IPS DF 19.7 (cell line): Measurements from ENCODE around the gene ASB15.
"Not testable (repeated sequence)": the region's sequence is repeated elsewhere in the genome, so short reads cannot be mapped to it uniquely, and the experiment has no call there.

ENCODE experiments used
- DNase-seq: peaks from one replicate; pipeline ENCODE4 v3.0.0-alpha.2; 2013; ENCODE audit warnings: low read depth, low spot score

Gene ASB15

DNA sequence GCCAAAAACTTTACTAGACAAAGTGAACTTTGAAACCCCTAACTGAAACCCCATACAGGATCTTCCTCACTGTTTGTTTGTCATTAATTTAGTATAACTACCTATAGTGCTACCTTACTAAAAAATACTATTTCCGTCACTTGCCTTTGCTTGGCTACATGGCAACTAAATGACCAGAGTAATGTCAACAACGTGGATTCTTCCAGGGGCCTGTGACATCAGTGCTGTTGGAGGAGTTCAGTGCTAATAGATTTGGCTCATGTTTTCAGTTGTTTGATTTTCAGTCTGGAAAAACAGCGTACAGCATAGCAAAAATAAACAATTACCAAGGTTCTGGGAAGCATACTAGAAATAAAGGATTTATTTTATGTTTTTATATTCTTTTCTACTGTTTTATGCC lies 3.0 kb upstream of the ASB15 start:
- no peak for DNase-seq

DNA sequence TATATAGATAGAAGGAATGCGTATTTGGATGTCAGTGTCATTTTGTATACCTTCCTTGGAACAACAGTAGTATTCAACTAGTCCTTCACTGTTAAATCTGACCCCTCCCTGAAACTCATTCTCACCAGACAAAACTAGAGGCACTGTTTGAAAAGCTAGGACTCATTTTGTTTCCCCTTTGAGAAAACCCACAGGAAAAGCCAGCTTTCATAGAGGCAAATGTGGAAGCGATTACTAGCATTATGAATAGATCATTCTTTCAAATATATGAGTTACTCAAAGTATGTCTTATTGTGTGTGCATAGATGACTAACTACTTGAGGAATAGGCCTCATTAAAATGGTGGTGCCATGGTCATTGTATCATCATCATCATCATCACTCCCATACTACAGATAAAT lies 1.9 kb upstream of the ASB15 start:
- DNase-seq: no peak

DNA sequence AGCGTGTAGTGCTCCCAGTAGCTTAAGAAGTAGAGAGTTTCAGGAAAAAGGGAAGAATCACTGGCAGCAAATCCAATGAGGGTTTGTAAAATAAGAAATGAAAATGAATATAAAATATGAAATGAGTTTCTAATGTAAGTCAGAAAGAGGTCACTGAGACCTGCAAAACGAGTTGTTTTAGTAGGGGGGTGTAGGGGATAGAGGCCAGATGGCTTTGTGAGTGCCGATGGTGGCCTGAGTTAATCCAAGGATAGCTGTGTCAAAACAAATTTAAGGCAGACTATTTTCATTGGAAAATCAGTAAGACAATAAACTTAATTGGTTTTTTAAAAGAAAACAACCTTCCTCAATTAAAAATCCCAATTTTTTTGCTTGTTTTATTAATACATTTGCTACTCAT lies 745 bp upstream of the ASB15 start:
- no peak for DNase-seq

DNA sequence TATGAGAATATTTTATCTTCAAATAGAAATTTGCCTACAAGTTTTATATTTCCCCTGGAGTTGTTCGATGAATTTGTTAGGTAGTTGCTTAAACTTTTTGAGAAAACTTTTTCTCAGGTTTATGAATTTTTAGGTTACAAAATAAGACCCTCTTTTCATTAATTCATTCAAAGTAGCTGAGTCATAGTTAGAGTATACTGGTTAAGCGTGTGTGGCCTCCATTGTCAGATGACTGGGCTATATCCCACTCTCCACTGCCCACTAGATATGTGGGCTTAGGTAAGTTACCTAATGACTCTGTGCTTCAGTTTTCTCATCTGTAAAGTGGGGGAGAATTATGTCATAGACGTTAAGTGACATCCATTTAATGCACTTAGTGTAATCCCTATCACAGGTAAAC lies 1.0 kb downstream of the ASB15 start:
- no peak for DNase-seq

DNA sequence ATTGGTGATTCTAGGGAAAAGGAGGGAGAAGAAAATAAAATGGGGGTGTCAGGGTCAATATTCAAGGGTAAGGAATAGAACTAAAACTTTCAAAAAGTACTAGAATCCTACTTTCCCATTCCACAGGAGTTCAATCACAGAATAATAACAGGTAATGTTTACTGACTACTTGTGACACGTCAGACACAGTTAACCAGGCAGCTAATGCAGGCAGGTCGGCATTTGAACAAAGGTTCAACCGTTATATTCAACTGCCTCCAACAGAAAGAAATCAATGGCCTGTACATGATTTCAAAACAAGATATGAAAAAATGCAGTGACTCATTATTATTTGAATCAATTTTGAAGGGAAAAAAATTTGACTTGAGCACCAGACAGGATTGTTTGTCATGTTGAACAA lies 3.1 kb downstream of the ASB15 start:
- DNase-seq: no peak

DNA sequence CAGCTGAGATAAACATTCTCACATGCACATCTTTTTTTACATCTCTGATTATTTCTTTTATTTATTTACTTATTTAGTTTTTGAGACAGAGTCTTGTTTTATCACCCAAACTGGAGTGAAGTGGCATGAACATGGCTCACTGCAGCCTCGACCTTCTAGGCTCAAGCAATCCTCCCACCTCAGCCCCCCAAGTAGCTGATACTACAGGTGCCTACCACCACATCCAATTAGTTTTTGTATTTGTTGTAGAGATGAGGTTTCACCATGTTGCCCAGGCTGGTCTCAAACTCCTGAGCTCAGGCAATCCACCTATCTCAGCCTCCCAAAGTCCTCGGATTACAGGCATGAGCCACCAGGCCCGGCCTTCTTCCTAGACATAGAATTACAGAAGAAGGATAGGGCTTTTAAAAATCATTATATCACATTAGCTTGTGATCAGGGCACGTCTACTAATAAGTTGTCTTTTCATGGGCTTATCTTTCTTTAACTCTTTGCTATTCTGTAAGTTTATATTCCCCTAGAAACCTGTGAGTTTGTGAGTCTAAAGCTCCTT lies 5.9 kb downstream of the ASB15 start:
- DNase-seq: no peak

DNA sequence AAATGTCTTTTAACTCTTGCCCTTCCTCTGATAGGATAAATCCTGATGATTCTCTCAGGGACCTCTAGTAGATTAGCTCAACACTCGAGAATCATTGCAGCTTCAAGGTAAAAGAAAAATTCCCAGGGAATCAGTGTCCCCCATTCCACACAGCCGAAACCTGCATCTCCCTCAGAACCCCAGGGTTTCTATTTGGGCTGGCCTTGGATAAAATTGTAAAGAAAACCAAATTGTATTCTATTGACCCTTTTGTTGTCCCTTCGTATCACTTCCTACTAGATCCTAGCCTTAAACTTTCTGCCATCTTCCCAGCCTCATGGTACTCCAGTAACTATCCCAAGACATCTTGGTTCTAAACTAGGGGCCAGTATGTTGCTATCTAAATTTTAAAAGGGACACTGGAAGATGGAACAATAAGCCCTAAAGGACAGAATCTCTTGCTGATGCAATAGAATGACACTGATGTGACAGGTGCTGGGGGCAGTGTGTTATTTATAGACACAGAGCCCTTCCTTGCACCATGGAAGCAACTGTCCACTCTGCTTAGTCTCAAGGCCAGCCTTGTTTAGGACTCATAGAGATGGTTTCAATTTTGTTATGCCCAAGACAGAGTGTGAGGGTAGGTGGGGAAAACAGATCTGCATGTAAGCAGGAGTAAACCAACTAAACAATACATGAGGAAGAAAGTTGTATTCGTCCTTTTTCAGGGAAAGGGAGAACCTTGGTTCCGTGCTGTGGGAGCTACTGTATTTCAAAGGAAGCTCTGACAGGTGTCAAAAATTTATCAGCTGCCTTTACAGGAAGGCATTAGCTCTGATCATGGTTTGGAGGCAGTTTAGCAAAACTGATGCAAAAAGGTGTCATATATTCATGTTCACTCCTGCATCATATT lies 7.6 kb downstream of the ASB15 start:
- no peak for DNase-seq

DNA sequence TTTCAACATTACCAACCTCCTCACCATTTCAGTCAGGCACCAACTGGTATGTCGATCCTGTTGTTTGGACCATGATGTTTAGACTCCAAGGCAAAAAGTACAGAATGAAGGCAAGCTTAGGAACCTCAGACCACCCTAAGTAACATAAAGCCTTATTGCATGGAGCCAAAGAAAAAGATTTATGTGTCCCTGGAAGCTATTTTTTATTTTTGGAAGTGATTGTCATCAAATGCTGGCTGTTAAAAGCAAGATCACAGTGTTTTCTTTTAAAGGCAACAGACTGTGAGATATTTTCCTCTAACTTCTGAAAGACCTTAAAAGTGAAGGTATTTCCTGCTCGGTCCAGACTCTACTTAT lies 8.2 kb downstream of the ASB15 start:
- DNase-seq: no peak

DNA sequence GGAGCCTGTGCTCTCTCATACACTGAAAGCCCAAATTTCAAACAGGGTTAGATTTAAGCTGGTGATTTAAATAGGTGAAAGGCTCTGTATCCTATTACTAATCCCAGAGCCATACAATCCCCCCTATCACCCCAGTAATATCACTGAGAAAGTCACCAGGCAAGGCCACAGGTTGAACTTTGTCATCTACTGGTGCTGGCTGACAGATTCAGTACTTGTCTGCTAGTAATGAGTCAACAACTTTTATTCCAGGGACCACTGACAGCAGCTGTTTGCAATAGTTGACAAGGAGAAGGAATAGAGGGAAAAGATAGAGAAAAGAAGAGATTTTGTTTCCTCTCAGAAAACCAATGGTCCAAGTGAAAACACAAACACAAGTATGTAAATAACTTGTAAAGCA lies 10.4 kb downstream of the ASB15 start:
- no peak for DNase-seq

DNA sequence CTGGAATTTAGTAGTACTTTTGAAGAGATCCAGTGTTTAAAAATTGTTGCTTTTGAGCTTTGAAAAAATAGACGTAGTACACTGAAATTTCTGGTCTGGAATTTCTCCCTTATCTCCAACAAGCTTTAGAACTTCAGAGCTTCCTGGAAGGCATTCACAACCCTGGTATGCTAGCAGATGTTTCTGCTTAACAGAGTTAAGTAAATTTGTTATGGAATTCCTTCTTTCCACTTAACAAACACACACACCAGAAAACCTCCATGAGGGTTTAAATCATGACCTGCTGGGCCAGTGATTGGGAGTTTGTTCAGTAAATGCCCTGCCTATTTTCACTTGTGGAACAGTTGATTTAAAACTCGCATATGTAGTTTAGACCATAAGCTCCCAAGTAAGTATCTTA lies 13.7 kb downstream of the ASB15 start:
- DNase-seq: no peak

DNA sequence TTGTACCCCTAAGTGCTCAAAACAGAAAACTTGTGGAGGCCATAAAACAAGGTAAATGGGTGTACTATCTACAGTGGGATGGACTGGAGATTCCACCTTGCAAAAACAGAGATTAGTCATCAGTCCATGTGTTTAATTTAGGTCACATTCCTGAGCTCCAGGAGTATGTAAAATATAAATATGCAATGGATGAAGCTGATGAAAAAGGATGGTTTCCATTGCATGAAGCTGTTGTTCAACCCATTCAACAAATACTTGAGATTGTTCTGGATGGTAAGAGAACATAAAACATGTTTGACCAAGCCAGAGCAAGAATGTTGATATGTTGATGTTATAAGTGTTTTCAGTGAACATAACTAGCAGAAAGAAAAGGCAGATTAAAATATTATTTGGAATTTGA lies 14.6 kb downstream of the ASB15 start:
- DNase-seq: no peak

DNA sequence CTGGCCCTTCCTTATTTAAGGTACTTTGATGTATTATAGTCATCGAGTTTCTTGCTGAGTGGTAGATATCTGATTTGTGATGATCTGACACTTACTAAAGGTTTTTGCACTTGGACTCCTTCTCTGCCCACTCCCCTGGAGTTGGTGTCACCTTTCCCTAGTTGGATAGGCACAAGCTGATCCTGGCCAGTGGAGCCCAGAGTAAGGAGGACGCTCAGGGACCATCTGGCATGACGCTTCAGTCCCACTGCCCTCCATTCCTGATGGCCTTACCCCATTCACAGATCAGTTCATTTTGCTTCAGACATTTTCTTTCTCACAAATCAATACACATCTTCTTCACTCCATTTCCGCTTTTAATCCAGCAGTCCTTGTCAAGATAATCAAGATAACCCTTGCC lies 20.1 kb downstream of the ASB15 start:
- no peak for DNase-seq

DNA sequence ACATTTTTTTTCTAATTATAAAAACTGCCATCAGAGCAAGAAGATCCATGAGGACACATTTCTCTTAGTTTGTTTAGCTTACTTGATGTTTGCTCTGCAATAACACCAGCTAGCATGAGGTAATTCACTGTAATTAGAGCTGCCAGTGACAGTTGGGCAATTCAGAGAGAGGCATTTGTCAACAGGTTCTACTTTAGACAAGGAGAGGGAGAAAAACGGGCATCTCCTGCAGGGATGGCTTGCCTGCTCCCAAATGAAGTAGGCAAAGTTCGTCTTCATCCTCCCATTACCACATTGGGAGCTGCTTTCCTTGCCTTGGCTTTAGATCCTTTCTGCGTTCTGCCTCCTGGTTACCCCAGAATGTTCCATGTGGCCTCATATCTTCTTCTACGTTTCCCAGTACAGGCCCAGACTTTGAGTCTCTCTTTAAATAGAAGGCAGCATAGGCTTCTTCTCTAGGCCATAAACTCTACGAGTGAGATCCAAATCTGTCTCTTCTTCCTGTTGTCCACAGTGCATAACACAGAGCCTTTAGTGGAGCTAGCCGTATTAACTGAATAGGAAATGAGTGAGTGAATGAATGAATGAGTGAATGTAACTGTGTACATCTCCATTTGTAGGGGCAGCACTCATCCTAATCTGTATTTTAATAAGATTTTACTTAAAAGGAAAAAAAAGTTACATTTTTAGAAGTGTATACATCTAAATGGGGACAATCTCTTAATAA lies 21.2 kb downstream of the ASB15 start:
- no peak for DNase-seq

DNA sequence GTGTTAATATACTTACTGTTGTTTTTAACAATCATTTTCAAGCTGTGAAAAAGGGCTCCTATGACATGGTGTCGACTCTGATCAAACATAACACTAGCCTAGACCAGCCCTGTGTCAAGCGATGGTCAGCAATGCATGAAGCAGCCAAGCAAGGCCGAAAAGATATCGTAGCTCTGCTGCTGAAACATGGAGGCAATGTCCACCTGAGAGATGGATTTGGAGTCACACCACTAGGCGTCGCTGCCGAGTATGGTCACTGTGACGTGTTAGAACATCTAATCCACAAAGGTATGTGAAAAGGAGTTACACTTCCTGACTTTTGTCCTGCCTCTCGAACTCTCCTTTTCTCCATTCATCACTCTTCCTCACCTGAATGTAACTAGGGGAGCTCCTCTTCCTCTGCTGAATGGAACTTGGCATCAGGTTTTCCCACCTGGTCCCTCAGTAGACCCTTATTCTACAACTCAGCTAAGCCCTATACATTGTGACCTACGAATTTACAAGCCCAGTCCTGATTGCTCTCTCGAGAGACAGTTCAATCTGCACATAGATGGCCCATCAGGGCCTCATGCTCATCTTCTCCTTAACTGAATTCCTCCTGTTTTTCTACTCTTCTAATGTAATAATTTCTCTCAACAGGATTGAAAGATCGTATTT lies 23.0 kb downstream of the ASB15 start:
- DNase-seq: no peak

DNA sequence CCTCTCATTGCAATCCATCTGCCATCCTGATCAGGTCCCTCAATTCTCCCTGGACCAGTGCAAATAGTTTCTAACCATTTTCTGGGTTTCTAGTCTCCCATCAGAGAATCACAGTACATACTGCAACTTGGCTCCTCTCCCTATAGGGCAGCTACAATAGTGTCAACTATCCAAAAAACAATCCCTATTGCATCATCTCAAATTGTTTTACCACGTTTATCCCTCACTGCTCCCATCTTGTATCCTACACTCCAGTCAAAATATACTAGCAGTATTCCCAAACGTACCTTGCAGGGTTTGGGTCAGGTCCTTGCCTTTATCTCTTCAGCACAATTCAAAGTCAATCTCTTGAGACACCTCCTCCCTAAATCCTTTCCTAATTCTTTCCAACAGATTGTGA lies 23.6 kb downstream of the ASB15 start:
- DNase-seq: no peak

DNA sequence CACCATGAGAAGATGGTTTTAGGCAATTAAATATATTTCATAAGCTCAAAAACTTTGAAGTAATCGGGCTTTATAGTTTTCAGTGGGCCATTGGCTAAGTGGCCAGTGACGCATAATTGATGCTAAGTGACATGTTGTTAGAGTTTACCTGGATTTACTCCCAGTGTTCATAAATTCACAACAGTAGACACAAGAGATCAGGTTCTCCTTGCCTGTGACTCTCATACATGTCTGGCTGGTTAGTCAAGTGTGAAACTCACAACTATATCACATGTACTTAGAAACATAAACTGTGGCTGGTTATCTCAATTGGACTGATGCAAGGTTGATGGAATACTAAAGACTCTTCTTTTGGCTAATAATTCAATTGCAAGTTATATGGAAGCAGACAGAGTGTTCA lies 26.2 kb downstream of the ASB15 start:
- no peak for DNase-seq

DNA sequence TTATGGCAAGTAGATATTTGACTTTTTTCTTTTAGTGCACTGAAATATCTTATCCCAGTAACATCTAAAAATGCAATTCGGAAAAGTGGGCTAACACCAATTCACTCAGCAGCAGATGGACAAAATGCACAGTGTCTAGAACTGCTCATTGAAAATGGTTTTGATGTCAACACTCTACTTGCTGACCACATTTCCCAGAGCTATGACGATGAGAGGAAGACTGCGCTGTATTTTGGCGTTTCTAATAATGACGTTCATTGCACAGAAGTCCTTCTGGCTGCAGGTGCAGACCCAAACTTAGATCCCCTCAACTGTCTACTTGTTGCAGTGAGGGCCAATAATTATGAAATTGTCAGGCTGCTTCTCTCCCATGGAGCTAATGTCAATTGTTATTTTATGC lies 27.2 kb downstream of the ASB15 start:
- no peak for DNase-seq

DNA sequence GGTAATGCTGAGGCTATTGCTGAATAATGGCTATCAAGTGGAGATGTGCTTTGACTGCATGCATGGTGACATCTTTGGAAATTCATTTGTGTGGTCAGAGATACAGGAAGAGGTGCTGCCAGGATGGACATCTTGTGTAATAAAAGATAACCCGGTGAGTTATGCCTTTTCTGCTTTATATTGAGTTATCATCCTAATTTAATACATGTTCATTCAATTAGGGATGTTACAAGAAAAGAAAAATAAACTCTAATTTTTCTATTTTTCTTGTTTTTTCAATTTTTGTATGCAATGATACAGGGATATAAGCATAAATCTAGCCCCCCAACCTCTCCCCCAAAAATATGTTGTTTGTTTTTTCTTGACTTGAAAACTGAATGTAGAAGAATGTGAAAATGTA lies 27.7 kb downstream of the ASB15 start:
- no peak for DNase-seq

DNA sequence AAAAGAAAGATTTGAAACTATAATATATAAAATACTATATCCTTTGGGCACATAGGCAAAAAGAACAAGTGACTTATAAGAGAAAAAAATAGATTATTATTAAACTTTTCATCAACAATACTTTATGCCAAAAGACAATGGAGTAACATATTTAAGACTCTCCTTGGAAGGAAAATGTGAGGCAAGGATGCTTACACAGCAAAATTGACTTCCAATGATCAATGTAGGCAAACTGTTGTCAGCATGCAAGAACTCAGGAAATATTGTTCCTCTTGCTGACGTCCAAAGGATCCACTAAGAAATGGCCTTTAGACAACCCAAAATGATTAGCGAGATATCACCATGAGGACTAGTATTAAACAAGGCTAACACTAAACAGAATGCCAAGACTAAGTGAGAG lies 31.2 kb downstream of the ASB15 start:
- DNase-seq: no peak

DNA sequence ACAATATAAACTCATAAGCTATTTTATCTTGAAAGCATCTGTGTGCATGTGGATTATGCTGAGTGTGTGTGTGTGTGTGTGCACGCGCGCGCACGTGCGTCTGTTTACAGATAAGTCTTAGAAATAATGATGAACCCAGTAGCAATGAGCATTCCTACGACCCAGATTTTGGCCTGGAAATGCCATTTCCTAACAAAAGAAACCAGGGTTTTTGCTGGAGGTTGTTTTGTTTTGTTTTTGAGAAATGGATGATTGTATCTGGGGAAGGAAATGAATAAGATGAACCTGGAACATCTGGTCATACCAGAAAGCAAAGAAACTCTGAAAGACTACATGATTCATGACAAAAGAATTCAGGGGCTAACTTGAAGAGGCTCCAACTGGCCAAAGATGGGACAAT lies 31.9 kb downstream of the ASB15 start:
- DNase-seq: no peak

DNA sequence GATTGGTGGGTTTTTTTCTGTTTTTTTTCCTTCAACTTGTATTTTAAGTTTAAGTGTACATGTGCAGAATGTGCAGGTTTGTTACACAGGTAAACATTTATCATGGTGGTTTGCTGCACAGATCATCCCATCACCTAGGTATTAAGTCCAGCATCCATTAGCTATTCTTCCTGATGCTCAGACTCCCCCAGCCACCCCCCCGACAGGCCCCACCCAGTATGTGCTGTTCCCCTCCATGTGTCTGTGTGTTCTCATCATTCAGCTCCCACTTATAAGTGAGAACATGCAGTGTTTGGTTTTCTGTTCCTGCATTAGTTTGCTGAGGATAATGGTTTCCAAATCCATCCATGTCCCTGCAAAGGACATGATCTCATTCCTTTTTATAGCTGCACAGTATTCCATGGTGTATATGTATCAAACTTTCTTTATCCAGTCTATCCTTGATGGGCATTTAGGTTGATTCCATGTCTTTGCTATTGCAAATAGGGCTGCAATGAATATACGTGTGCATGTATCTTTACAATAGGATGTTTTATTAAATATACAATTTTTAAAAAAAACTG lies 32.5 kb downstream of the ASB15 start:
- DNase-seq: not testable (repeated sequence)
